HK-2 (cell line): ENCODE results near the gene LATS2.
"Not testable (repeated sequence)": the region's sequence is repeated elsewhere in the genome, so short reads cannot be mapped to it uniquely, and the experiment has no call there.

Source experiments
- DNase-seq: peaks from one replicate; pipeline ENCODE4 v3.0.0-alpha.2; 2018; ENCODE audit not compliant: unreplicated experiment

The LATS2 gene

GRCh38 chr13:20967340-20967739 is 94.0 kb downstream of the LATS2 start:
- DNase-seq, result no peak

- DNase-seq, result peak; percentile 45
These were observed 96.5 kb downstream of the LATS2 start for GRCh38 chr13:20964904-20965303.

GRCh38 chr13:20961663-20962062 is 99.7 kb downstream of the LATS2 start:
- DNase-seq, result not testable (repeated sequence)

- no peak for DNase-seq
These were observed 100.6 kb downstream of the LATS2 start for GRCh38 chr13:20960663-20961309.

GRCh38 chr13:20957049-20957620 is 104.3 kb downstream of the LATS2 start:
- DNase-seq, result not testable (repeated sequence)

- no peak for DNase-seq
These were observed 105.9 kb downstream of the LATS2 start for GRCh38 chr13:20955496-20955895.

GRCh38 chr13:20953245-20953931 is 108.0 kb downstream of the LATS2 start:
- DNase-seq, result no peak

GRCh38 chr13:20952838-20953237 is 108.5 kb downstream of the LATS2 start:
- no peak for DNase-seq

GRCh38 chr13:20948001-20948400 is 113.4 kb downstream of the LATS2 start:
- not testable (repeated sequence) for DNase-seq

- DNase-seq, result no peak
These were observed 115.4 kb downstream of the LATS2 start for GRCh38 chr13:20945952-20946383.

- peak; percentile 8 for DNase-seq
These were observed 118.3 kb downstream of the LATS2 start for GRCh38 chr13:20942938-20943559.

GRCh38 chr13:20940511-20940910 is 120.9 kb downstream of the LATS2 start:
- not testable (repeated sequence) for DNase-seq

GRCh38 chr13:20940083-20940482 is 121.3 kb downstream of the LATS2 start:
- DNase-seq, result no peak

- no peak for DNase-seq
These were observed 121.7 kb downstream of the LATS2 start for GRCh38 chr13:20939662-20940061.

- no peak for DNase-seq
These were observed 123.1 kb downstream of the LATS2 start for GRCh38 chr13:20938302-20938701.

- no peak for DNase-seq
These were observed 133.7 kb downstream of the LATS2 start for GRCh38 chr13:20927596-20928257.

GRCh38 chr13:20925395-20925790 is 136.0 kb downstream of the LATS2 start:
- not testable (repeated sequence) for DNase-seq

GRCh38 chr13:20924758-20925394 is 136.5 kb downstream of the LATS2 start:
- DNase-seq, result peak; percentile 33

- DNase-seq, result no peak
These were observed 138.1 kb downstream of the LATS2 start for GRCh38 chr13:20923272-20923671.
